Pancreas (tissue), 10 donors: ENCODE results near the gene NUP210. TPM values are rescaled to one million over a fixed set of nuclear protein-coding genes. Genes with fewer than 3 reads are reported as not detected.

Source experiments
- ATAC-seq, 4 donors: fragments of 200-7000 bp; cut with Tn5 transposase; one replicate each; pipeline versions ENCODE4 v1.8.0 to v1.9.1; 2020; ENCODE audit warnings: mild to moderate bottlenecking in 4 of 4, moderate library complexity in 4 of 4
- DNase-seq, 6 donors: peaks; one replicate each; pipeline ENCODE4 v3.0.0-alpha.2; 2020
- FAIRE-seq: peaks from 2 replicates; lab custom pipeline; 2012; peaks lifted over from hg19 to GRCh38; lab: Jason Lieb, UNC
- H3K27ac ChIP-seq, 4 donors: fragments of 200-600 bp; sonication (generic); 1 replicate in 3 of 4; 2 replicates in 1 of 4; pipeline versions ENCODE4 v1.5.0 to v1.8.0; 2020
- H3K27me3 ChIP-seq, 4 donors: fragments of 200-600 bp; one replicate each; pipeline ENCODE4 v1.8.0; 2021
- H3K36me3 ChIP-seq, 3 donors: fragments of 200-600 bp; sonication (generic) in 1 of 3; one replicate each; pipeline versions ENCODE4 v1.5.0 to v1.8.0; 2020 to 2021
- H3K4me1 ChIP-seq, 3 donors: fragments of 200-600 bp; one replicate each; pipeline ENCODE4 v1.8.0; 2021
- H3K4me3 ChIP-seq, 4 donors: fragments of 200-600 bp; sonication (generic) in 2 of 4; one replicate each; pipeline versions ENCODE4 v1.5.0 to v1.8.0; 2020 to 2021
- H3K9me3 ChIP-seq, 4 donors: fragments of 200-600 bp; one replicate each; pipeline ENCODE4 v1.8.0; 2021
- WGBS, 2 donors: extraction: QIAGEN DNeasy Blood & Tissue Kit; methylation state at CpG; one replicate each; pipeline ENCODE4 v1.1.7; 2013; 5-methylcytosine and 5-hydroxymethylcytosine counted together
- intact Hi-C, 3 donors: fragments of 100-400 bp; cut with DNase I; formaldehyde crosslinking; loops; one replicate each; pipeline versions ENCODE4 v1.11.1 to v1.14.2; 2022
- polyA plus RNA-seq, 2 donors: library from polyadenylated mRNA; stranded (reverse); fragments of 200-250 nt; gene quantifications; one replicate each; pipeline ENCODE4 v1.2.3, GENCODE V29; 2013
- total RNA-seq, 6 donors: library from RNA; stranded (reverse); fragmentation: NEBNext Ultra II Directional in 4 of 6; extraction: Animal tissue kit (Norgen Biotek cat#: 25700) in 4 of 6; gene quantifications; one replicate each; pipeline versions ENCODE4 v1.2.1 to v1.2.4, GENCODE V29; 2021 to 2023
- TF ChIP-seq, protein P1 (sequence below), 4 donors: fragments of 200-600 bp; sonication (generic) in 3 of 4; IDR thresholded peaks; one replicate each; pipeline versions ENCODE4 v1.5.0 to v1.8.0; 2021; ENCODE audit warnings: antibody characterized with exemption in 4 of 4
- donor health status: healthy with polysubstance abuse.
- donor health status: DM: no; HTN: no; CAD: no; lungs with moderate emphysema.
- donor health status: DM: no; HTN: no; CAD: no.
- donor health status: control.
- donor health status: control.
- donor health status: Bipolar disorder and iron deficiency.
- donor health status: DM: yes; HTN: yes; CAD: no.
- donor health status: DM: no; HTN: no; CAD: no.
- donor health status: DM: no; HTN: no; CAD: no.
- donor health status: DM: yes; HTN: yes; CAD: no.

NUP210 gene
- total and polyA plus RNA-seq, 8 donors: 7.6 to 12.5 (median 9.8) TPM

GRCh38 chr3:13324835-13325501, 95.2 kb downstream of the NUP210 start:
- no peaks in the 10 kb centered on the region for H3K27me3 ChIP-seq
- FAIRE-seq: no peak
- intact Hi-C loops: no loop called here
- H3K36me3 ChIP-seq: peaks cover 0 to 12% (median 0%) of the 10 kb centered on the region in 3 donors
- H3K4me3 ChIP-seq: no peak overlapping the region
- peak in 2 of 4 donors; percentile 7 for ATAC-seq
- no peaks in the 10 kb centered on the region for H3K9me3 ChIP-seq
- WGBS, 2 donors: 48 to 63% methylated on average over 11 of the region's 11 CpGs
- no peak overlapping the region for H3K27ac ChIP-seq
- DNase-seq: no peak
- TF ChIP-seq, protein P1, sequence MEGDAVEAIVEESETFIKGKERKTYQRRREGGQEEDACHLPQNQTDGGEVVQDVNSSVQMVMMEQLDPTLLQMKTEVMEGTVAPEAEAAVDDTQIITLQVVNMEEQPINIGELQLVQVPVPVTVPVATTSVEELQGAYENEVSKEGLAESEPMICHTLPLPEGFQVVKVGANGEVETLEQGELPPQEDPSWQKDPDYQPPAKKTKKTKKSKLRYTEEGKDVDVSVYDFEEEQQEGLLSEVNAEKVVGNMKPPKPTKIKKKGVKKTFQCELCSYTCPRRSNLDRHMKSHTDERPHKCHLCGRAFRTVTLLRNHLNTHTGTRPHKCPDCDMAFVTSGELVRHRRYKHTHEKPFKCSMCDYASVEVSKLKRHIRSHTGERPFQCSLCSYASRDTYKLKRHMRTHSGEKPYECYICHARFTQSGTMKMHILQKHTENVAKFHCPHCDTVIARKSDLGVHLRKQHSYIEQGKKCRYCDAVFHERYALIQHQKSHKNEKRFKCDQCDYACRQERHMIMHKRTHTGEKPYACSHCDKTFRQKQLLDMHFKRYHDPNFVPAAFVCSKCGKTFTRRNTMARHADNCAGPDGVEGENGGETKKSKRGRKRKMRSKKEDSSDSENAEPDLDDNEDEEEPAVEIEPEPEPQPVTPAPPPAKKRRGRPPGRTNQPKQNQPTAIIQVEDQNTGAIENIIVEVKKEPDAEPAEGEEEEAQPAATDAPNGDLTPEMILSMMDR (IDR thresholded peaks at IDR 0.05): no peak
- peaks cover 0 to 13% (median 8%) of the 10 kb centered on the region in 3 donors for H3K4me1 ChIP-seq

- WGBS, 2 donors: 81 to 82% methylated on average over 5 of the region's 5 CpGs
- no peak for ATAC-seq
- no peaks in the 10 kb centered on the region for H3K27me3 ChIP-seq
- no peak overlapping the region for H3K27ac ChIP-seq
- H3K4me1 ChIP-seq: peaks cover 0 to 13% (median 6%) of the 10 kb centered on the region in 3 donors
- H3K9me3 ChIP-seq: no peaks in the 10 kb centered on the region
- no peak overlapping the region for H3K4me3 ChIP-seq
- TF ChIP-seq, protein P1 (IDR thresholded peaks at IDR 0.05): no peak
- FAIRE-seq: no peak
- H3K36me3 ChIP-seq: peaks cover 0 to 23% (median 5%) of the 10 kb centered on the region in 3 donors
- DNase-seq: no peak
- intact Hi-C loops: no loop called here
These were observed 96.3 kb downstream of the NUP210 start for GRCh38 chr3:13323822-13324221.

DNA sequence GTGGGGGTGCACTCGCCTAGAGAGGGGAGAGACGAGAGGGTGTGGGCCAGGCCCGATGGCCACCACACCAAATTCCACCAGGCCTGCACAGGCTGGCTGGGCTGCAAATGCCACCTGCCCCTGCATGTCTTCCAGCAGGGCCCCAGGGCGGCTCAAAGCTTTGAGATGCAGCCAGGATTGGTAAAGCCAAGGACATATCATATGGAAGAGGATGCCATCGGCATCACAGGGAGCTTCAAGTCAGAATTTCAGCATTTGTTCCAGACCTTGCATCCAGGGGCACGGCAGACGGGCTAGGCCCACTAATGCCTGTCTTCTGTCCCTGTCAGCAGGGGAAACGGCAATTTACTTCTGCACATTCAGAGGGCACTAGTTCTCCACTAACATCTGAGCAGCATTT, 97.8 kb downstream of the NUP210 start:
- TF ChIP-seq, protein P1 (IDR thresholded peaks at IDR 0.05): no peak
- ATAC-seq: no peak
- FAIRE-seq: no peak
- no peak for DNase-seq
- intact Hi-C loops: no loop called here
- Histone ChIP-seq H3K27ac (no peak overlapping the region), H3K4me1 (peaks cover 0 to 13% (median 6%) of the 10 kb centered on the region in 3 donors), H3K27me3 (no peaks in the 10 kb centered on the region), H3K4me3 (no peak overlapping the region), H3K9me3 (no peaks in the 10 kb centered on the region), H3K36me3 (peaks cover 0 to 37% (median 9%) of the 10 kb centered on the region in 3 donors)
- WGBS, 2 donors: 92 to 93% methylated on average over 8 of the region's 8 CpGs

DNA sequence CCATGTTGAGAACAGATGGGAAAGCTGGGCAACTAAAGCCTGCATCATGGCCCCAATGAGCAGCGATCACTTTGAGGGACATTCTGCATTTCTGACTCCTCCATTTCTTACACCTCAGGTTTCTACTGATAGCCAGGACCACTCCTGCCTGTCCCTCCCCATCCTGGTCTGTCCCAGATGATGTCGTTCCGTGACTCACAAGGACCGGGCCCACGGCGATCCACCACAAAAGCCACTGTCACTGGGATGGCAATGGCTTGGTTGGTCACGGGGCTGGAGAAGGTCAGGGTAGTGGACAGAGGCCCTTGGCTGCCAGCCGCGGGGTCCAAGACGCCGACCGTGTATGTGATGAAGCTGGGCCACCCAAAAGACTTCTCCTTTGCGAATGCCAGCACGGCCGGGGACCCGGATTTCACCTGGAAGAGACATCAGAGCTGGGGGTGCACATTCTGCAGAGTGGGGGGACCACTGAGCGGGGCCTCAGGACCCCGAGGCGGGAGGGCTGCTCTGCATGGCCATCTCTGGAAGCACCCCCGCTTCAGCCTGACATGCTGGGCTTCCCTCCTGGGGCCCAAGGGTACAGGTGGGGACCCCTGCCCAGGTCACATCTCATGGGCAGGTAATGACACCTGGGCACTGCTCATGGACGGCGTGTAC, 100.4 kb downstream of the NUP210 start:
- Histone ChIP-seq H3K27me3 (no peaks in the 10 kb centered on the region), H3K9me3 (no peaks in the 10 kb centered on the region), H3K36me3 (peaks cover 0 to 57% (median 9%) of the 10 kb centered on the region in 3 donors), H3K4me1 (no peaks in the 10 kb centered on the region), H3K27ac (no peak overlapping the region), H3K4me3 (no peak overlapping the region)
- TF ChIP-seq, protein P1 (IDR thresholded peaks at IDR 0.05): no peak
- DNase-seq: no peak
- 95 to 98% methylated on average over 22 of the region's 22 CpGs for WGBS, 2 donors
- no peak for ATAC-seq
- intact Hi-C loops: no loop called here
- FAIRE-seq: no peak
